Testis (tissue), 3 donors: Measurements from ENCODE around the gene SRPK3. TPM values are rescaled to one million over a fixed set of nuclear protein-coding genes. Genes with fewer than 3 reads are reported as not detected.

Experiments
- DNase-seq: peaks from one replicate; pipeline ENCODE4 v3.0.0-alpha.2; 2019
- H3K27ac ChIP-seq, 2 donors: fragments of 200-600 bp; sonication (generic); one replicate each; pipeline ENCODE4 v1.5.1; 2019
- H3K27me3 ChIP-seq: fragments of 200-600 bp; sonication (generic); one replicate; pipeline ENCODE4 v1.5.1; 2019
- H3K36me3 ChIP-seq: fragments of 200-600 bp; sonication (generic); one replicate; pipeline ENCODE4 v1.5.1; 2017; ENCODE audit warnings: low read depth; ENCODE audit errors: missing control alignments
- H3K4me1 ChIP-seq: fragments of 200-600 bp; sonication (generic); one replicate; pipeline ENCODE4 v1.5.1; 2019
- H3K4me3 ChIP-seq, 2 donors: fragments of 200-600 bp; sonication (generic); one replicate each; pipeline ENCODE4 v1.5.1; 2017 to 2019
- H3K9me3 ChIP-seq: fragments of 200-600 bp; sonication (generic); one replicate; pipeline ENCODE4 v1.5.1; 2017
- CTCF ChIP-seq, 3 experiments: fragments of 450-650 bp in 2 of 3; fragments of 200-600 bp in 1 of 3; sonication (generic) in 1 of 3; IDR thresholded peaks; one replicate each; pipeline ENCODE4 v1.5.1; 2016 to 2019; ENCODE audit warnings: antibody characterized with exemption in 3 of 3, mild to moderate bottlenecking in 2 of 3, moderate library complexity in 1 of 3
- POLR2A ChIP-seq: fragments of 450-650 bp; IDR thresholded peaks from one replicate; pipeline ENCODE4 v1.6.1; 2017; ENCODE audit warnings: antibody characterized with exemption, mild to moderate bottlenecking, moderate library complexity
- WGBS, 2 donors: methylation state at CpG; one replicate each; pipeline ENCODE4 v1.1.5; 2018; 5-methylcytosine and 5-hydroxymethylcytosine counted together
- intact Hi-C: fragments of 100-400 bp; cut with DNase I; formaldehyde crosslinking; loops from one replicate; pipeline ENCODE4 v1.15.1; 2023; ENCODE audit warnings: low total_unique reads
- polyA plus RNA-seq: library from polyadenylated mRNA; stranded (reverse); fragments of 350-450 nt; fragmentation: Illumina TruSeq; extraction: RNeasy Lipid Tissue Mini Kit (QIAGEN cat#74804); gene quantifications from one replicate; pipeline ENCODE4 v1.2.3, GENCODE V29; 2014; ENCODE audit warnings: low read depth, low replicate concordance; ENCODE audit not compliant: insufficient read depth
- total RNA-seq, 2 donors: library from RNA; depleted of rRNA; stranded (reverse); fragments of >200 nt; gene quantifications; one replicate each; pipeline ENCODE4 v1.2.3, GENCODE V29; 2016

SRPK3 gene
- total and polyA plus RNA-seq, 3 donors from 2014 or later: 0.62 to 2.2 (median 1.3) TPM

GRCh38 chrX:153771415-153772315 lies 9.2 kb upstream of the SRPK3 start:
- Histone ChIP-seq H3K9me3 (no peaks in the 10 kb centered on the region), H3K27ac (no peak overlapping the region), H3K4me3 (no peak overlapping the region), H3K36me3 (no peaks in the 10 kb centered on the region), H3K4me1 (no peaks in the 10 kb centered on the region), H3K27me3 (no peaks in the 10 kb centered on the region)
- intact Hi-C loops: no loop called here
- no peak for DNase-seq
- no peak for TF ChIP-seq POLR2A
- no peak for TF ChIP-seq CTCF (IDR thresholded peaks at IDR 0.05)
- 90% methylated on average over 19 of the region's 37 CpGs; no CpG with 5 or more reads in 1 of the 2 donors for WGBS, 2 donors

- intact Hi-C loops: no loop called here
- Histone ChIP-seq H3K9me3 (no peaks in the 10 kb centered on the region), H3K27me3 (no peaks in the 10 kb centered on the region), H3K27ac (no peak overlapping the region), H3K4me3 (no peak overlapping the region), H3K4me1 (no peaks in the 10 kb centered on the region), H3K36me3 (no peaks in the 10 kb centered on the region)
- DNase-seq: no peak
- 85 to 91% methylated on average over 4 to 17 of the region's 21 CpGs for WGBS, 2 donors
- TF ChIP-seq CTCF (IDR thresholded peaks at IDR 0.05) (no peak), POLR2A (no peak)
Measured at GRCh38 chrX:153772316-153773217, 8.3 kb upstream of the SRPK3 start.

GRCh38 chrX:153773218-153773611 lies 7.6 kb upstream of the SRPK3 start:
- no peak for DNase-seq
- Histone ChIP-seq H3K27ac (no peak overlapping the region), H3K36me3 (no peaks in the 10 kb centered on the region), H3K4me3 (no peak overlapping the region), H3K27me3 (no peaks in the 10 kb centered on the region), H3K9me3 (no peaks in the 10 kb centered on the region), H3K4me1 (no peaks in the 10 kb centered on the region)
- intact Hi-C loops: no loop called here
- TF ChIP-seq POLR2A (no peak), CTCF (IDR thresholded peaks at IDR 0.05) (no peak)
- 98% methylated on average over 11 of the region's 23 CpGs; no CpG with 5 or more reads in 1 of the 2 donors for WGBS, 2 donors

GRCh38 chrX:153773741-153774575 lies 6.9 kb upstream of the SRPK3 start:
- no peak for TF ChIP-seq POLR2A
- no peak for TF ChIP-seq CTCF (IDR thresholded peaks at IDR 0.05)

More at GRCh38 chrX:153773741-153774575, 6.9 kb upstream of the SRPK3 start:
- Histone ChIP-seq H3K9me3 (no peaks in the 10 kb centered on the region), H3K4me3 (no peak overlapping the region), H3K27ac (no peak overlapping the region), H3K36me3 (no peaks in the 10 kb centered on the region), H3K27me3 (no peaks in the 10 kb centered on the region), H3K4me1 (no peaks in the 10 kb centered on the region)
- DNase-seq: no peak
- 93% methylated on average over 7 of the region's 48 CpGs; no CpG with 5 or more reads in 1 of the 2 donors for WGBS, 2 donors
- intact Hi-C loops: no loop called here
